ENCODE measurements around the gene EIF4H.

Gene EIF4H

DNA sequence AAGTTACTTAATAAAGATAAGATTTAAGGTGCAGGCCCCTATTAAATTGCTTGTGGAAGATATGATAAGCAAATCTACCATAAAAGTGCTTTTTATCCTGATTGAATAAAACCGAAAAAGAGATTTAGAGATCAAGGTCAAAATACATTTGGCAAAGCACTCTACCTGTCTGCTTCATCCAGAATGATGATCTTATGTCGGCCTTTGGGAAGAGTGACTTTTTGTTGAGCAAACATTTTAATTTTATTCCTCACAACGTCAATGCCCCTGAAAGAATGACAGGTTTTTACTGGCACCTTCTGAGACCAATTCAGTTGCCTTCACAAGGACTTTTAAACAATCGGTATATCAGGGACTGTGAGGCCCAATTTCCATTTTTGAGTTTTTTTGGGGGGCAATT, 72.3 kb downstream of the EIF4H start:
- no peaks in the 10 kb centered on the region for H3K27me3 ChIP-seq (ENCODE audit: control insufficient read depth in 1 of 2, insufficient read depth in 2 of 2, low read length in 2 of 2)
- no peak overlapping the region for H3K27ac ChIP-seq (ENCODE audit: low read length)
- no peaks in the 10 kb centered on the region for H3K9me3 ChIP-seq (ENCODE audit: control insufficient read depth in 2 of 2, low read length in 2 of 2)
- H3K36me3 ChIP-seq (ENCODE audit: control insufficient read depth in 2 of 2, insufficient read depth in 2 of 2, low read length in 2 of 2): peaks cover 24 to 30% of the 10 kb centered on the region in 2 donors
- H3K9ac ChIP-seq (ENCODE audit: low read length in 2 of 2): no peak overlapping the region
- no peak overlapping the region for H3K4me3 ChIP-seq (ENCODE audit: low read length in 2 of 2)
- H3K4me1 ChIP-seq (ENCODE audit: control insufficient read depth, insufficient read depth, low read length): no peaks in the 10 kb centered on the region
